HG03342 (cell line): Measurements from ENCODE around the gene PPP1R3G.
A peak's percentile ranks its signal among the peaks of the same experiment; 100 is the strongest.
"Not testable (repeated sequence)": the region's sequence is repeated elsewhere in the genome, so short reads cannot be mapped to it uniquely, and the experiment has no call there.

ENCODE experiments used
- ATAC-seq: cut with Tn5 transposase; IDR thresholded peaks from one replicate; pipeline ENCODE4 v1.9.1; 2021; ENCODE audit warnings: mild to moderate bottlenecking, moderate library complexity; ENCODE audit not compliant: unreplicated experiment

PPP1R3G gene

DNA sequence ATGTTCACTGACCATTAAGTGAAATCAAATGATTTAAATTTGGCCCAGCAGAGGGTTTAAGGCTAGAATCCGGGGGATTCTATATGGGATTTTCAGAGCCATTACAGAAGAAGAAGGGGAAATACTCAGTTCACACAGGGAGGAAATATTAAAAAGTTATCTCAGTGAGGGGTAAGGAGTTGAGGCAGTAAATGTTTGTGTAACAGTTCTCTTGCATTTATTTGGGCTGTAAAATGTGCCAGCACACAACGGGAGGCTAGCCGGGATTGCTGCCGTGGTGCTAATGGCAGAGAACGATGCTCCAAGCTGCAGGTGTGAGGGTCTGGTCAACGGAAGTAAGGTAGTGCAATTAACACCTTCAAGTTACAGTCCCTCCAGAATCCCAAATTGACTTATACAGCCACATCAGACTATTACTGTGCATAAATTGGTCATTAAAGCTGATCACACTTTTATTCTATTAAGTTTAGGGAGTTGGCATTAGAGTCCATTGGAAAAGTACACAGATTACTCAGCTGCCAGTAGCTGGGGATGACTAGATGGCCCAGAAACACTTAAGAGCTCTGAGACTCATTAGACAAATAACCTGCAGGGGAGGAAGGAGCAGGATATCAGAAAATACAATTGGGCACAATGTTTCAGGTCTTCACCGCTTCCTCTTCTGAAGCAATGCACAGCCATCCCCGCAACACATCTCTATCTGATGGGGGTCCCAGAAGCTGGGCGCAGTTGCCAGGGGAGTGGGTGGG lies 31.3 kb downstream of the PPP1R3G start:
- no peak for ATAC-seq

- ATAC-seq, result no peak
These were observed 34.2 kb downstream of the PPP1R3G start for GRCh38 chr6:5119090-5119951.

DNA sequence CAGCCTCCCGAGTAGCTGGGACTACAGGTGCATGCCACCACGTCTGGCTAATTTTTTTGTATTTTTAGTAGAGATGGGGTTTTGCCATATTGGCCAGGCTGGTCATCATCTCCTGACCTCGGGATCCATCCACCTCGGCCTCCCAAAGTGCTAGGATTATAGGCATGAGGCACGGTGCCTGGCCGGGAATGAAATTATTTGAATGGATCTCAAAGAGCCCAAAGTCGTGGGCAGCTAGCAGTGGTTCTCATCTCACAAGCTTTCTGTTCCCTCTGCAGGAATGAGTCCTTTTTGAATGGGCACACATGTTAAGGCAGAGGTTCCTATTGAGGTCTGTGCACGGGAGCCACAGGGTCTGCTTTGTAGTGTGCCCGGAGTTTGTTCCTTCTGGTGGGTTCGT lies 34.9 kb downstream of the PPP1R3G start:
- ATAC-seq, result no peak

- ATAC-seq, result not testable (repeated sequence)
These were observed 35.4 kb downstream of the PPP1R3G start for GRCh38 chr6:5120543-5120942.

GRCh38 chr6:5121479-5121878 lies 36.3 kb downstream of the PPP1R3G start:
- ATAC-seq, result no peak

GRCh38 chr6:5121956-5122355 lies 36.8 kb downstream of the PPP1R3G start:
- ATAC-seq, result no peak

DNA sequence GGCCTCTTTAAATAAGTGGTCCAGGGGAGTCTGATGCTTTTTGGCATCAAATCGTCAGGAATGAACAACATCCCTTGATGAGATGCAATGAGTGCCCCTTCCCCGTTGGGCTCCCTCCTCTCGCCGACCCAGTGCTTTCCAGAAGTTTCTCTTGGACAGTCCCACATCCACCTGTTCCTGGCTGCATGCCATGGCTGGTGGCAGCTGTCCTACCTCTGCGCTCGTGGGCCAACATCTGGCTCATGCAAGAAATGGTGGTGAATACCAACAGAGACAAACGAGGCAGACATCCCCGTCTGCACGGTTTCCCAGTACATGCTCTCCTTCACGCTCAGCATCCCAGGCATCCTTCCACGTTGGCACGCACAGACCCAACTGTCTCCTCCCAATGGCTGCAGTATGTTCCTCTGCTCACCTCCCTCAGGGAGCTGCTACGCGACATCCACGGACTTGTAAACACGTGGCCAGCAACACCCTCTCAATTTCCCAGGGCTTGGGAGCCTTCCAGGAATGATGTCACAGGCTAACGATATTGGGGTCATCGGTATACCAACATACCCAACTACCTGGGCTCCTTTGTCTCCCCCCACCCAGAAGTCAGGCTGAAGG lies 37.5 kb downstream of the PPP1R3G start:
- no peak for ATAC-seq

GRCh38 chr6:5123296-5124143 lies 38.4 kb downstream of the PPP1R3G start:
- ATAC-seq, result no peak

GRCh38 chr6:5124526-5124925 lies 39.4 kb downstream of the PPP1R3G start:
- ATAC-seq, result no peak

- ATAC-seq, result no peak
These were observed 40.2 kb downstream of the PPP1R3G start for GRCh38 chr6:5125152-5126006.

DNA sequence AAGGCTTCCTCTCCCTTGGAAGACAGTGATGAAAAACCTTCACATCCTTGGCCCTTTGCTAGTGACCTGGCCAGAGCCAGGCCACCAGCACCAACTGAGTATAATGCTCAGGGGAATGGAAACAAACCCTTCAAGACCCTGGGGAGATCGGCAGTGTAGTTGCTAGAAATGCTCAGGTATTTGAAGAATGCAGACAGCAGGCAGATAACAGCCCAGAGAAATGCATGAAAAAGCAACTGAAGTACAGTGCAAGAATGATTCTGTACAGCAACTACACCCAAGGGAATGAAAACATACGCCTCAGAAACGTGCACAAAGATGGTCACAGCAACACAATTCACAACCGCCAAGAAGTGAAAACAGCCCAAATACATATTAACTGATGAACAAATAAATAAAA lies 41.1 kb downstream of the PPP1R3G start:
- no peak for ATAC-seq

DNA sequence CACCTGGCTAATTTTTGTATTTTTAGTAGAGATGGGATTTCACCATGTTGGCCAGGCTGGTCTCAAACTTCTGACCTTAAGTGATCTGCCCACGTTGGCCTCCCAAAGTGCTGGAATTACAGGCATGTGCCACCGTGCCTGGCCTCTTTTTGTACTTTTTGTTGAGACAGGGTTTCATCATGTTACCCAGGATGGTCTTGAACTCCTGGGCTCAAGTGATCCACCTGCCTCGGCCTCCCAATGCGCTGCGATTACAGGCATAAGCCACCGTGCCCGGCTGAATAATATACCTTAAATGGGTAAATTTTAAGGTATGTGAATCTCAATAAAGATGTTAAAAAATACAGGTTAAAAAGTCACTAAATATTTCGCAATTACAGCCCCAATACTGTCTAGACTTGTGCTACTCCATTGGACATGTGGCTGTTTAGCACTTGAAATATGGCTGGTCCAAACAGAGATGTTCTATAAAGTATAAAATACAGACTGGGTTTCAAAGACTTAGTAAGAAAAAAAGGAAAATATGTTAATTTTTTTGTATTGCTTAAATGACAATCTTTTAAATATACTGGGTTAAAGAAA lies 42.1 kb downstream of the PPP1R3G start:
- no peak for ATAC-seq

DNA sequence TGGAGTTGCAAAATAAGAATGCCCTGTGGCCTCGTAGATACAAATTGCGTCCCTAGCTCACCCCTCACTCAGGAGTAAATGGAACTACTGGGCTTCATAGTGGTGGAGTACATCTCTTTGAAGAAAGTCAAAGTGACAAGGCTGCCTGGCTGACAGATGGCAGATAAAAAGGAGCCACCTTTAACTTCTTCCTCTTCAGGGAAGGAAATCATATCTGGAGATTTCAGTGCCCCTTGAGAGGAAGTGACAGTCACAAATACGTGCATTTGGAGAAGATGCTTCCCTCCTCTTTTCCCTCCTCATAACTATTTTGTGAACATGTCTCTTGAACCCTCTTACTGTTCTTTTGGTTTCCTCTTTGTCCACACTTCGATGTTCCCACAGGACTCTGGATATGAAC lies 43.2 kb downstream of the PPP1R3G start:
- no peak for ATAC-seq

DNA sequence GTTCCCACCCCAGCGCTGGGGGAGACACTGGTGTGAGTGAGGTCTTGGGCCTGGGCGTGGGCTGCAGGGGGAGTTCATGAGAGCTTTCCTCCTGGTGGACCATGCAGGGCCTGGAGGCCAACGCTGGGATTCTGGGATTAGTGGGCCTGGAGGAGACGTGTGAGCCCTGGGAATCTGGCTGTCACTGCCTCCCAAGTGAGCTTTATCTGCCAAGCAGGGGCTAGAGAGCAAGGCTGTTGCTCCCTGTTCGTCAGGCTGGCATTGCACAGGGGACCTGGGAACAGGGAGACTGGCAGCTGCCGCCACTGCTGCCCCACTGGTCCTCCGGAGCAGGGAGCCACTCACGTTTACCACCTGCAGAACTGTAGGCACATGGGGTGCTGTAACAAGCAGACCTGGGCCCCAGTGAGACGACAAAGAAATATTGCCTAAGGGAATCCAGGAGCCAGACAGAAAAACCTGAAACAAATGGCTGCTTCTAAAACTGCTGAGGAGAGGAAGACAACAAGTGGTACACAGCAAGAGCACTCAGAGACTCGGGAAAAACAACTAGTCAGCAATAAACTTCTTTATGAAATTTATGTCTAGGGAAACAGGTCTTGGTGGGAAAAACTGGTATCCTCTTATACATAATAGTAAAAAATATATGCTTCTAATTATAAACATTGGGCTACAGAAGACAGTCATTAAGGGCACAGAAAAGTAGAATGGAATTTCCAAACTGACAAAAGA lies 45.2 kb downstream of the PPP1R3G start:
- ATAC-seq, result no peak

DNA sequence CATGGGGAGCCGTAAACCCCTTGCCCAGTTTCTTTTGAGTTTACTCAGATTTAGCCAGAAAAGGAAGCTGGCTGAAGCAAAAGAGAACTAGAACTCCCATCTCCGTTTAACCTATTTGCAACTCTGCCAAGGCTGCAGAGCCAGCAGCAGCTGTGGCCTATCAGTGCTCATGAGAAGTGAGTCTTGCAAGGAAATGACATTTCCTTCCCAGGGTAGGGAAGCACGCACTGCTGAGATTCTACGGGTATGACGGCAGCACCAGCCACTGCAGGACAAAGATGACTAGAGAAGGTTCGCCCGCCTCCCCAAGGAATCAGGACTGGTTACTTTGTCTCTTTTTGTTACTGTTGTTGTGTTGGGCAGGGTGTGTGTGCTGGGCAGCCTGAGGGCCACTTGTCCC lies 47.6 kb downstream of the PPP1R3G start:
- ATAC-seq, result peak; percentile 90

GRCh38 chr6:5133943-5134342 lies 48.8 kb downstream of the PPP1R3G start:
- no peak for ATAC-seq

DNA sequence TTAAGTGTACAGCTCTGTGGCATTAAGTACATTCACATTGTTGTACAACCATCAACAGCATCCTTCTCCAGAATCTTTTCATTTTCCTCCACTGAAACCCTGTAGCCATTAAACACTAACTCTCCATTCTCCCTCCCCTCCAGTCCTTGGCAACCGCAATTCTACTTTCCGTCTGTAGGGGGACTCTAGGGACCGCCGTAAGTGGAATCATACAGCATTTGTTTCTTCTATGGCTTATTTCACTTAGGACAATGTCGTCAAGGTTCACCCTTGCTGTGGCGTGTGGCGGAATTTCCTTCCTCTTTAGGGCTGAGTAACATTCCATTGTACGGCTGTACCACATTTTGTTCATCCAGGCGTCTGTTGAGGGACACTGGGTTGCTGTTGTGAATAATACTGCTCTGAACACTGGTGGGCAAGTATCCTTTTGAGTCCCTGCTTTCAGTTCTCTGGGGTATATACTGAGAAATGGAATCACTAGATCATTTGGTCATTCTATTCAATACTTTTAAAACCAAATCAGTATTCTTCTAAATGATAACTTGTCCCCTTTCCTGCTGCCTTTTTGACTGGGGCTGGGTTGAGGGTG lies 50.7 kb downstream of the PPP1R3G start:
- ATAC-seq, result no peak

DNA sequence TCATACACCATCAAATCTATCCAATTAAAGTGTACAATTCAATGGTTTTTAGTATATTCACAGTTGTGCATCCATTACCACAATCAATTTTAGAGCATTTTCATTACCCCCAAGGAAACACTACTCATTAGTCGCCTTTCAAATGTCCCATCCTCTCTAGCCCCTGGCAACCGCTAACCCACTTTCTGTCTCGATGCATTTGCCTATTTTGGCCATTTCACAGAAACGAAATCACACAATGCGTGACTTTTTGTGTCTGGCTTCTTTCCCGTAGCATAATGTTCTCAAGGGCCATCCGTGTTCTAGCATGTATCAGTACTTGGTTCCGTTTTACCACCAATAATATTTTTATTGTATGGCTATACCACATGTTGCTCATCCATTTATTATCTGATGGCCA lies 51.7 kb downstream of the PPP1R3G start:
- no peak for ATAC-seq
